ENCODE data around the gene PLPP3.

- no peak for TF ChIP-seq CTCF (IDR thresholded peaks at IDR 0.05)
- no peak for TF ChIP-seq POLR2A (IDR thresholded peaks at IDR 0.05)
These were observed 40.8 kb downstream of the PLPP3 start for GRCh38 chr1:56538532-56538931.

All from uterus (tissue), 2 donors.